ENCODE measurements around the gene LGALS16.

The LGALS16 gene

DNA sequence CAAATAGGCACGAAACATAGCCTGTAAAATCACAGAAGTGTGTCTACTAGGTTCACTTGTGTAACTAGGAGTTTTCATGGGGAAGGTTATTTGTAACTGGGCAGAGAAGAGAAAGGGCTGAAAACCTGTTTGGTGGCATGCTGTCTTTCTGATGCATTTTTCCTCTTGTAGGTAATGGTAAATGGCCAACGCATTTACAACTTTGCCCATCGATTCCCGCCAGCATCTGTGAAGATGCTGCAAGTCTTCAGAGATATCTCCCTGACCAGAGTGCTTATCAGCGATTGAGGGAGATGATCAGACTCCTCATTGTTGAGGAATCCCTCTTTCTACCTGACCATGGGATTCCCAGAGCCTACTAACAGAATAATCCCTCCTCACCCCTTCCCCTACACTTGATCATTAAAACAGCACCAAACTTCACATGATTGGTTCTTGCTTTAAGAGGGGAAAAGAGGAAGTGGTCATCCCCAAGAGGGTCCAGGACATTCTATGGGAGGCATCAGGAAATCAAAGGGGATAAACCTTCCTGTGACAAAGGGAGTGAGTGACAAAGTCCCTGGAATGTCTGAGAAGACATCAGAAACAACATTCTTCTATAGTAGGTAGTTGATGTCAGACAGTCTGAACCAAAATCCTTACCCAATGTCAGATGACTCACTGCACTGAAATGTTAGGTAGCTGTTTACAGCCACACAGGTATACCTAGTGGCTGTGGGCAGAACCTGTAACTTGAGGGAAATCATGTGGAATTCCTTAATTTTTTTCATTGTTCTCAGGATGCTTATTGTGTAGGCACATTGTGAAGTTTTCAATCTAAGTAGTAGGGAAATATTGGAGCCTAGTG lies 53.5 kb downstream of the LGALS16 start:
- no peak for TF ChIP-seq CTBP1 (IDR thresholded peaks at IDR 0.05; ENCODE audit: borderline replicate concordance)
- no peak for TF ChIP-seq NFRKB (IDR thresholded peaks at IDR 0.05)
- TF ChIP-seq L3MBTL2 (conservative IDR thresholded peaks at IDR 0.05): no peak
- no peak for TF ChIP-seq FOXM1 (IDR thresholded peaks at IDR 0.05; ENCODE audit: borderline replicate concordance)
- DNase-seq (ENCODE audit: extremely low spot score): no peak
- ChIA-PET POLR2A (no interaction called here), CTCF (no interaction called here)

Data from HEK293T (cell line).